Lower leg skin (tissue), 3 donors: Measurements from ENCODE around the gene TMEM135.

Source experiments
- CTCF ChIP-seq, 3 donors: fragments of 450-650 bp; IDR thresholded peaks; one replicate each; pipeline ENCODE4 v1.5.1; 2016; ENCODE audit warnings: antibody characterized with exemption in 3 of 3, mild to moderate bottlenecking in 3 of 3, moderate library complexity in 2 of 3
- POLR2A ChIP-seq, 2 donors: fragments of 450-650 bp; IDR thresholded peaks; one replicate each; pipeline ENCODE4 v1.6.1; 2016 to 2017; ENCODE audit warnings: antibody characterized with exemption in 2 of 2, mild to moderate bottlenecking in 1 of 2, moderate library complexity in 1 of 2

GRCh38 chr11:87022254-87022653, 15.5 kb upstream of the TMEM135 start:
- TF ChIP-seq CTCF (IDR thresholded peaks at IDR 0.05) (no peak), POLR2A (IDR thresholded peaks at IDR 0.05) (no peak)
